GM23248 (cell line): ENCODE data around the gene AP3S2.

Source experiments
- EZH2 ChIP-seq: fragments of 200-600 bp; sonication (generic); IDR thresholded peaks from 2 replicates; pipeline ENCODE4 v1.6.1; 2018; ENCODE audit warnings: antibody characterized with exemption, mild to moderate bottlenecking; ENCODE audit not compliant: insufficient read depth, poor library complexity, severe bottlenecking
- EZH2phosphoT487 ChIP-seq: fragments of 200-600 bp; sonication (generic); IDR thresholded peaks from 2 replicates; pipeline ENCODE4 v1.6.1; 2018; ENCODE audit warnings: antibody characterized with exemption, moderate library complexity, mild to moderate bottlenecking, low read depth; ENCODE audit not compliant: insufficient read depth

DNA sequence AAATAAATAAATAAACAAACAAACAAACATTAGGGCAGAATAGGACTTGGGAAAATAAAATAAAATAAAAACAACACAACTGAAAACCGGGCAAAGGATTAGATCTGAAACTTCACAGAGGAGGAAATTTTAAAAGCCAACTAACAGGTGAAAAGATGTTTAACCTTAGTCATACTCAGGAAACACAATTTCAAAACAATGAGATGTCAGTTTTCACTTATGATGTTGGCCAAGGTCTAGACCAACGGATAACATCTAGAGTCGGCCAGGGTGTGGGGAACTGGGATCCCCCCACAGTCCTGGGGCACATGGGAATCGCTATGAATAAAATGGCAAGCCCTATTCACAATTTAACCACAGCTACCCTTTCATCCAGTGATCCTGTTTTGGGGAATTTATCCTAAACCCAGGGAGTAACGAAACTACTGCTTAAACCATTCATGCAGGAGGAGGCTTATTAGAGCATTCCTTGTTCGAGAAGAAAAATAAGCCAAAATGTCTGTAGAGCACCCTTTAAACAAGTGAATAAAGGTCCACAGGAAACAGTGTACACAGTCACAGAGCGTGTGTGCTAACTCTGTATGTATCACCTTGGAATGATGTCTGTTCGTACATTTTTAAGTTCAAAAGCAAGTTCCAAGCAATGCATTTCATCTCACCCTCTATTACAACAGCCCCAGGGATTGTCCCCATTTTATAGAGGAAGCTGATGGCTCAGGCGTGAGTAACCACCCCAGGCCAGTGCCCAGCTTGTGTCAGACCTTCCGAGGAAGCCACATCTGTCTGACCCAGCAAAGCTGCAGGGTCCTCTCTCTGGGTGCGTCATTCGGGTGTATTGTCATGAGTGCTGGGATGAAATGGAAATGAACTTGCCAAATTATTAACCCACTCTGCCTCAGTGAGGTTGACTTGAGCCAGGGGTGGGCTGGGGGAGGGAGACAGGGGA lies 72.9 kb downstream of the AP3S2 start:
- no peak for TF ChIP-seq EZH2
- TF ChIP-seq EZH2phosphoT487 = no peak
